ENCODE data around the gene HINT3. TPM values are rescaled to one million over a fixed set of nuclear protein-coding genes. Genes with fewer than 3 reads are reported as not detected.

Gene HINT3
- polyA plus RNA-seq, 1 donor (not counting 4 experiments of a cell fraction or from before 2014, with no cell fraction given): 3.9 TPM

DNA sequence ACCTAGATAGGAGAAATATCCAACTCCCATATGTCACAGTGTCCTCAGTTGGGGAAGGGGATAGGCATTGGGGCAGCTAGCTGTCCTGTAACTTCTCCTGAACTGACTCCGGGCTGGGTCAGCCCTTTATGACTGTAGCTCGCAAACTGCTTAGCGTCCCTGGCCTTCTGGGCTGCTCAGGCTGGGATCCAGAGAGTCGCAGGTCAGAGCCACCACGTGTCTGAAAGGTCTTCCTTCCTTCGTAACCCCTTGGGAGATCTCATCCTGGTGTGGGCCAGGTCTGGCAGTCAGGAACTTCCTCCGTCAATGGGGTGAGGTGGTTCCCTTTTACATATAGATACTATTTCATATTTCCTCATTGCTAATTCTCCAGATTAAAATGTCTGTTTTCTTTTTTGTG is 28.8 kb upstream of the HINT3 start:
- dilution Hi-C loops (cut with MboI; ENCODE audit: extremely low pct_ligation_motif_present, low sequenced_read_pairs): no loop called here
- Histone ChIP-seq H2AFZ (ENCODE audit: control insufficient read depth, low read length) (no peak overlapping the region), H3K9me1 (ENCODE audit: control insufficient read depth, extremely low read depth, insufficient read depth, low read length) (no peaks in the 10 kb centered on the region), H3K4me3 (ENCODE audit: control insufficient read depth in 2 of 3, extremely low read depth in 1 of 3, insufficient read depth in 2 of 3, low read depth in 1 of 3, low read length in 3 of 3) (no peak overlapping the region), H4K20me1 (ENCODE audit: control insufficient read depth, extremely low read depth, insufficient read depth, low read length) (no peaks in the 10 kb centered on the region), H3K79me2 (ENCODE audit: control insufficient read depth, insufficient read depth, low read length) (no peaks in the 10 kb centered on the region), H3K9ac (ENCODE audit: control insufficient read depth, extremely low read depth, insufficient read depth, low read length) (no peak overlapping the region), H3K4me1 (ENCODE audit: control insufficient read depth, extremely low read depth, insufficient read depth, low read length) (peaks cover 23% of the 10 kb centered on the region), H3K27me3 (ENCODE audit: control insufficient read depth, extremely low read depth, insufficient read depth, low read length) (no peaks in the 10 kb centered on the region), H3K36me3 (ENCODE audit: control insufficient read depth in 2 of 2, extremely low read depth in 1 of 2, insufficient read depth in 2 of 2, low read length in 2 of 2) (peaks cover 4 to 16% of the 10 kb centered on the region in 2 experiments), H3K9me3 (ENCODE audit: control insufficient read depth, low read depth, low read length) (no peaks in the 10 kb centered on the region), H3K27ac (ENCODE audit: control insufficient read depth, insufficient read depth, low read length) (no peak overlapping the region), H3K4me2 (ENCODE audit: control insufficient read depth, extremely low read depth, insufficient read depth, low read depth, low read length) (no peak overlapping the region)
- FAIRE-seq: no peak
- DNase-seq (ENCODE audit: low read depth, low spot score): no peak
- TF ChIP-seq, protein P1, sequence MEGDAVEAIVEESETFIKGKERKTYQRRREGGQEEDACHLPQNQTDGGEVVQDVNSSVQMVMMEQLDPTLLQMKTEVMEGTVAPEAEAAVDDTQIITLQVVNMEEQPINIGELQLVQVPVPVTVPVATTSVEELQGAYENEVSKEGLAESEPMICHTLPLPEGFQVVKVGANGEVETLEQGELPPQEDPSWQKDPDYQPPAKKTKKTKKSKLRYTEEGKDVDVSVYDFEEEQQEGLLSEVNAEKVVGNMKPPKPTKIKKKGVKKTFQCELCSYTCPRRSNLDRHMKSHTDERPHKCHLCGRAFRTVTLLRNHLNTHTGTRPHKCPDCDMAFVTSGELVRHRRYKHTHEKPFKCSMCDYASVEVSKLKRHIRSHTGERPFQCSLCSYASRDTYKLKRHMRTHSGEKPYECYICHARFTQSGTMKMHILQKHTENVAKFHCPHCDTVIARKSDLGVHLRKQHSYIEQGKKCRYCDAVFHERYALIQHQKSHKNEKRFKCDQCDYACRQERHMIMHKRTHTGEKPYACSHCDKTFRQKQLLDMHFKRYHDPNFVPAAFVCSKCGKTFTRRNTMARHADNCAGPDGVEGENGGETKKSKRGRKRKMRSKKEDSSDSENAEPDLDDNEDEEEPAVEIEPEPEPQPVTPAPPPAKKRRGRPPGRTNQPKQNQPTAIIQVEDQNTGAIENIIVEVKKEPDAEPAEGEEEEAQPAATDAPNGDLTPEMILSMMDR (optimal IDR thresholded peaks at IDR 0.05 in 1 of 3, IDR thresholded peaks at IDR 0.05 in 1 of 3, conservative IDR thresholded peaks at IDR 0.05 in 1 of 3; ENCODE audit: extremely low read depth in 1 of 3, insufficient read depth in 2 of 3, low read length in 3 of 3): no peak
- no peak for TF ChIP-seq EZH2 (IDR thresholded peaks at IDR 0.05; ENCODE audit: low read length)

DNA sequence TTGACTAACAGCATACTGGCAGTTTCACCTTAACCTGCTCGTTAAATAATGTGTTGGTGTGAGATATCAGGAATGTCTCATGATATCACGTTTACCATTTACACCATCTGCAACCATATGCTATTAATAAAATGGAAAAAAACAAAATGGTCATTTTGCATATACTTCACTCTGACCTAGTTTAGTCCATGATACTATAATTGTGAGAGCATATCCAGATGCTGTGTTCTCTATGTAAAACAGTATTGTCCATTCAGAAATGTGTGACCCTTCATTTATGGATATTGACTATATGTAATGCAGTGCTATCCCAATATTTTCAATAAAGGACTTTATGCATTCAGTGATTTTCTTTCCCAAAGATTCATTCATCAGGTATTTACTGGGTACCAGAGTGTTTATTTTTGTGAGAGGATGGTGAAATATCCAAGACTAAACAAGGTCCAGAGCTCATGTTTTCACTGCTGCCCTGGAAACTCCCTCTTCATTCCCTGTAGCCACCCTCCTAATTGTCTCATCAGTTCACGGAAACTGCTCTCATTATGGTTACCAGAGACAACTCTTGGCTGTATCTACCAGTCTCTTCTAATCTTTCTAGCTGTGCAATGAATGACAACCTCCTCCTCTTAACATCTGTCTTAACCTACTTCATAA is 25.7 kb upstream of the HINT3 start:
- TF ChIP-seq EZH2 (IDR thresholded peaks at IDR 0.05; ENCODE audit: low read length): no peak
- TF ChIP-seq, protein P1 (optimal IDR thresholded peaks at IDR 0.05 in 1 of 3, IDR thresholded peaks at IDR 0.05 in 1 of 3, conservative IDR thresholded peaks at IDR 0.05 in 1 of 3; ENCODE audit: extremely low read depth in 1 of 3, insufficient read depth in 2 of 3, low read length in 3 of 3): no peak
- no peak for FAIRE-seq

More for the DNA sequence above, 25.7 kb upstream of the HINT3 start:
- DNase-seq (ENCODE audit: low read depth, low spot score): no peak
- Histone ChIP-seq H2AFZ (ENCODE audit: control insufficient read depth, low read length) (no peak overlapping the region), H3K9me3 (ENCODE audit: control insufficient read depth, low read depth, low read length) (no peaks in the 10 kb centered on the region), H3K27me3 (ENCODE audit: control insufficient read depth, extremely low read depth, insufficient read depth, low read length) (no peaks in the 10 kb centered on the region), H3K27ac (ENCODE audit: control insufficient read depth, insufficient read depth, low read length) (no peak overlapping the region), H4K20me1 (ENCODE audit: control insufficient read depth, extremely low read depth, insufficient read depth, low read length) (no peaks in the 10 kb centered on the region), H3K4me3 (ENCODE audit: control insufficient read depth in 2 of 3, extremely low read depth in 1 of 3, insufficient read depth in 2 of 3, low read depth in 1 of 3, low read length in 3 of 3) (no peak overlapping the region), H3K9me1 (ENCODE audit: control insufficient read depth, extremely low read depth, insufficient read depth, low read length) (no peaks in the 10 kb centered on the region), H3K4me2 (ENCODE audit: control insufficient read depth, extremely low read depth, insufficient read depth, low read depth, low read length) (no peak overlapping the region), H3K4me1 (ENCODE audit: control insufficient read depth, extremely low read depth, insufficient read depth, low read length) (no peaks in the 10 kb centered on the region), H3K79me2 (ENCODE audit: control insufficient read depth, insufficient read depth, low read length) (no peaks in the 10 kb centered on the region), H3K36me3 (ENCODE audit: control insufficient read depth in 2 of 2, extremely low read depth in 1 of 2, insufficient read depth in 2 of 2, low read length in 2 of 2) (peaks cover 0 to 12% of the 10 kb centered on the region in 2 experiments), H3K9ac (ENCODE audit: control insufficient read depth, extremely low read depth, insufficient read depth, low read length) (no peak overlapping the region)
- dilution Hi-C loops (cut with MboI; ENCODE audit: extremely low pct_ligation_motif_present, low sequenced_read_pairs): no loop called here

Data from keratinocyte (primary cell).